HCT116 (cell line): ENCODE measurements around the gene CDH3. TPM values are rescaled to one million over a fixed set of nuclear protein-coding genes. Genes with fewer than 3 reads are reported as not detected.

Experiments used
- ATAC-seq: fragments of 200-7000 bp; cut with Tn5 transposase; 2 replicates; pipeline ENCODE4 v1.9.1; 2020; ENCODE audit warnings: mild to moderate bottlenecking, moderate library complexity
- BruUV-seq: library from RNA; stranded (reverse); fragments of 400-500 nt; replicated peaks from 2 replicates; lab custom pipeline; 2021; lab: Mats Ljungman, UMichigan
- CTCF ChIA-PET: fragments of 300-600 bp; sonication (Branson Sonifier 250); formaldehyde crosslinking; loops from one replicate; lab custom pipeline; 2021; ENCODE audit warnings: antibody characterized with exemption; lab: Charles Lee
- POLR2A ChIA-PET: fragments of 300-600, 350-600 bp; sonication (Branson Sonifier 250); formaldehyde crosslinking; loops from one replicate; lab custom pipeline; 2021; ENCODE audit warnings: antibody characterized with exemption; lab: Charles Lee
- RAD21 ChIA-PET, 2 experiments: fragments of 300-600 bp; sonication (Branson Sonifier 250); formaldehyde crosslinking; loops; one replicate each; lab custom pipeline; 2023; ENCODE audit warnings: low total read pairs in 2 of 2; ENCODE audit not compliant: uncharacterized antibody in 2 of 2, unreplicated experiment in 2 of 2, low non-redundant PET in 1 of 2; lab: Charles Lee
- DNase-seq: peaks from one replicate; pipeline ENCODE4 v3.0.0-alpha.2; 2010; ENCODE audit warnings: low read depth, low spot score
- H2AFZ ChIP-seq: fragments of 200-600 bp; shearing (Covaris generic), sonication (generic); 2 replicates; pipeline ENCODE4 v1.6.1; 2017; ENCODE audit warnings: low read depth, mixed run types, mixed read lengths, antibody characterized with exemption, low read length; ENCODE audit not compliant: poor library complexity, severe bottlenecking
- H3K27ac ChIP-seq: 2 replicates; pipeline ENCODE4 v1.5.1; 2012; ENCODE audit warnings: low read depth, low read length
- H3K27me3 ChIP-seq: fragments of 200-600 bp; sonication (generic); 2 replicates; pipeline ENCODE4 v1.6.1; 2016; ENCODE audit warnings: mixed run types, low read length, mixed read lengths; ENCODE audit not compliant: insufficient read depth
- H3K36me3 ChIP-seq, 2 experiments: fragments of 200-500 bp in 1 of 2; fragments of 200-600 bp in 1 of 2; sonication (Bioruptor generic) in 1 of 2; sonication (generic) in 1 of 2; 2 replicates each; pipeline versions ENCODE4 v1.5.1 to v1.6.1; 2014 to 2016; ENCODE audit warnings: low read length in 2 of 2, inconsistent platforms in 1 of 2, mixed read lengths in 1 of 2, mixed run types in 1 of 2; ENCODE audit not compliant: insufficient read depth in 2 of 2, control insufficient read depth in 1 of 2
- H3K4me1 ChIP-seq, 2 experiments: fragments of 200-600 bp in 1 of 2; sonication (generic) in 1 of 2; 2 replicates each; pipeline versions ENCODE4 v1.5.1 to v1.6.1; 2012 to 2017; ENCODE audit warnings: low read length in 2 of 2, inconsistent platforms in 1 of 2, mild to moderate bottlenecking in 1 of 2, mixed read lengths in 1 of 2, mixed run types in 1 of 2, moderate library complexity in 1 of 2; ENCODE audit not compliant: insufficient read depth in 2 of 2, control insufficient read depth in 1 of 2
- H3K4me2 ChIP-seq: fragments of 200-600 bp; sonication (generic); 2 replicates; pipeline ENCODE4 v1.6.1; 2017; ENCODE audit warnings: mixed run types, low read length, mixed read lengths
- H3K4me3 ChIP-seq, 2 experiments: fragments of 200-600 bp in 1 of 2; sonication (generic) in 1 of 2; replicated peaks in 1 of 2; 2 replicates each; pipeline ENCODE4 v1.5.1; 2011 to 2016; ENCODE audit warnings: low read length in 2 of 2, control low read depth in 1 of 2, low read depth in 1 of 2, mild to moderate bottlenecking in 1 of 2, mixed read lengths in 1 of 2, mixed run types in 1 of 2
- H3K79me2 ChIP-seq: fragments of 200-600 bp; sonication (generic); 2 replicates; pipeline ENCODE4 v1.6.1; 2017; ENCODE audit warnings: mild to moderate bottlenecking, mixed run types, low read length, moderate library complexity, mixed read lengths; ENCODE audit not compliant: insufficient read depth
- H3K9ac ChIP-seq: fragments of 200-600 bp; sonication (generic); 2 replicates; pipeline ENCODE4 v1.6.1; 2016; ENCODE audit warnings: low read length, mixed read lengths
- H3K9me2 ChIP-seq: fragments of 200-600 bp; sonication (generic), shearing (Covaris generic); 2 replicates; pipeline ENCODE4 v1.6.1; 2017; ENCODE audit warnings: mixed run types, mild to moderate bottlenecking, moderate library complexity; ENCODE audit not compliant: insufficient read depth
- H3K9me3 ChIP-seq, 2 experiments: fragments of 200-500 bp in 1 of 2; fragments of 200-600 bp in 1 of 2; sonication (Bioruptor generic) in 1 of 2; sonication (generic) in 1 of 2; 2 replicates each; pipeline ENCODE4 v1.6.1; 2014 to 2017; ENCODE audit warnings: low read length in 2 of 2, mixed read lengths in 2 of 2, inconsistent platforms in 1 of 2, low read depth in 1 of 2, mild to moderate bottlenecking in 1 of 2, mixed run types in 1 of 2, moderate library complexity in 1 of 2; ENCODE audit not compliant: control insufficient read depth in 1 of 2, insufficient read depth in 1 of 2
- H4K20me1 ChIP-seq: fragments of 200-600 bp; sonication (generic), shearing (Covaris generic); 2 replicates; pipeline ENCODE4 v1.6.1; 2017; ENCODE audit warnings: mixed run types, mild to moderate bottlenecking, moderate library complexity; ENCODE audit not compliant: insufficient read depth
- CBX3 ChIP-seq: IDR thresholded peaks from 2 replicates; pipeline ENCODE4 v1.6.1; 2012; ENCODE audit warnings: low read depth
- CEBPB ChIP-seq: IDR thresholded peaks from 2 replicates; pipeline ENCODE4 v1.6.1; 2012; ENCODE audit warnings: low read depth
- CTCF ChIP-seq, 3 experiments: fragments of 200-600 bp in 1 of 3; sonication (generic) in 1 of 3; IDR thresholded peaks in 2 of 3; conservative IDR thresholded peaks in 1 of 3; 2 replicates each; pipeline ENCODE4 v1.5.1; 2012 to 2017; ENCODE audit warnings: low read depth in 2 of 3, low read length in 2 of 3, antibody characterized with exemption in 1 of 3, borderline replicate concordance in 1 of 3, control low read depth in 1 of 3, mild to moderate bottlenecking in 1 of 3, mixed read lengths in 1 of 3, mixed run types in 1 of 3, moderate library complexity in 1 of 3; ENCODE audit not compliant: insufficient read depth in 1 of 3
- EGR1 ChIP-seq: IDR thresholded peaks from 2 replicates; pipeline ENCODE4 v1.6.1; 2012; ENCODE audit warnings: low read depth
- ELF1 ChIP-seq: IDR thresholded peaks from 2 replicates; pipeline ENCODE4 v1.6.1; 2012; ENCODE audit warnings: low read depth, borderline replicate concordance
- EZH2 ChIP-seq: fragments of 200-600 bp; sonication (generic); IDR thresholded peaks from 2 replicates; pipeline ENCODE4 v1.6.1; 2017; ENCODE audit warnings: antibody characterized with exemption, mixed run types
- FOSL1 ChIP-seq: IDR thresholded peaks from 2 replicates; pipeline ENCODE4 v1.6.1; 2012; ENCODE audit warnings: low read depth
- JUND ChIP-seq: IDR thresholded peaks from 2 replicates; pipeline ENCODE4 v1.6.1; 2012
- POLR2A ChIP-seq: IDR thresholded peaks from 2 replicates; pipeline ENCODE4 v1.7.0; 2011; ENCODE audit warnings: borderline replicate concordance; ENCODE audit not compliant: insufficient read depth, insufficient read length; ENCODE audit errors: extremely low read depth
- RAD21 ChIP-seq: IDR thresholded peaks from 2 replicates; pipeline ENCODE4 v1.6.1; 2012; ENCODE audit warnings: low read depth, mild to moderate bottlenecking
- SP1 ChIP-seq: IDR thresholded peaks from 2 replicates; pipeline ENCODE4 v1.6.1; 2012; ENCODE audit warnings: low read depth
- SRF ChIP-seq: IDR thresholded peaks from 2 replicates; pipeline ENCODE4 v1.6.1; 2012; ENCODE audit warnings: low read depth
- TCF7L2 ChIP-seq: IDR thresholded peaks from 2 replicates; pipeline ENCODE4 v1.7.0; 2011; ENCODE audit warnings: borderline replicate concordance, inconsistent platforms; ENCODE audit not compliant: insufficient read depth, insufficient read length; ENCODE audit errors: extremely low read depth
- YY1 ChIP-seq: IDR thresholded peaks from 2 replicates; pipeline ENCODE4 v1.6.1; 2011; ENCODE audit warnings: low read length, low read depth, moderate library complexity, mild to moderate bottlenecking; ENCODE audit not compliant: insufficient replicate concordance; ENCODE audit errors: extremely low read depth
- ZFX ChIP-seq: fragments of 450-650 bp; IDR thresholded peaks from 2 replicates; pipeline ENCODE4 v1.6.1; 2017
- ZNF274 ChIP-seq: fragments of 200-500 bp; sonication (Bioruptor generic); IDR thresholded peaks from 2 replicates; pipeline ENCODE4 v1.6.1; 2014; ENCODE audit warnings: mild to moderate bottlenecking, low read depth, low read length, inconsistent platforms
- intact Hi-C: fragments of 100-400 bp; cut with micrococcal nuclease; formaldehyde crosslinking; loops from 2 replicates; pipeline ENCODE4 v1.10.0; 2022
- total RNA-seq: library from RNA; stranded (reverse); gene quantifications from one replicate; pipeline ENCODE4 v1.2.1, GENCODE V29; 2021; ENCODE audit not compliant: unreplicated experiment
- TF ChIP-seq, protein P1 (sequence below): IDR thresholded peaks from 2 replicates; pipeline ENCODE4 v1.6.1; 2011; ENCODE audit warnings: mild to moderate bottlenecking, low read length, moderate library complexity; ENCODE audit not compliant: insufficient replicate concordance; ENCODE audit errors: extremely low read depth

CDH3 gene
- total RNA-seq, 1 experiment from 2014 or later = 94.7 TPM

GRCh38 chr16:68740628-68741346 is 95.7 kb downstream of the CDH3 start:
- Histone ChIP-seq H3K4me2 (peak overlapping the region; percentile 77), H3K9ac (no peak overlapping the region), H3K27ac (peak overlapping the region; percentile 68), H3K27me3 (no peaks in the 10 kb centered on the region), H3K9me3 (no peaks in the 10 kb centered on the region), H3K4me3 (peak overlapping the region in 1 of 2 experiments; percentile 23; a peak in 1 of 4 replicates), H3K9me2 (no peaks in the 10 kb centered on the region), H4K20me1 (no peaks in the 10 kb centered on the region), H3K4me1 (peaks cover 66 to 77% of the 10 kb centered on the region in 2 experiments), H2AFZ (no peak overlapping the region), H3K79me2 (peaks cover 53% of the 10 kb centered on the region), H3K36me3 (peaks cover 0 to 3% of the 10 kb centered on the region in 2 experiments; a peak in 1 of 4 replicates)
- ATAC-seq (no peak), DNase-seq (no peak)
- CTCF ChIA-PET = interaction anchor here (1.6 kb wide), 1 partner anchor 150 kb away, joined by 4 read pairs; no protein-coding TSS in a partner anchor
- RAD21 ChIA-PET = no interaction called here
- intact Hi-C loops = loop anchor here (5.0 kb wide), 1 partner anchor 33 kb away; no protein-coding TSS in a partner anchor
- TF ChIP-seq ELF1 (no peak), CEBPB (no peak), SP1 (no peak), CBX3 (no peak), POLR2A (no peak), ZFX (no peak)
- BruUV-seq = no TSS peak
- POLR2A ChIA-PET = interaction anchor here (0.6 kb wide), 1 partner anchor 179 kb away, joined by 3 read pairs; no protein-coding TSS in a partner anchor

DNA sequence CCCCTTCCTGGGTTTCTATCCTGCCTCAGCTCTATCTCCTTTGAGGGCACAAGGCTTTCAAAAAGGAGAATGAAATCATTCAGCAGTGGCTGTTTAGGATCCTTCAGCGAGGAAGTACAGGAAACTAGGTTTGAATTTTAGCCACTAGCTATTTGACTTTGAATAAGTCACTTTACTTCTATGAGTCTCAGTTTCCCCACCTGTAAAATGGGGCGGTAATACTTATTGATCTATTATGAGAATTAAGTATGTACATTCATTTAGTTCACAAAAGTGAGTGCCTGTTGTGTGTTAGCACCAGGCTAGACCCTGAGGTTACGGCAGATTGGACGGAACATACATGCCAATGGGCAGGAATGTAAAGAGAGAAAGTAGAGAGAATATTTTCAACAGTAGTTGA is 98.6 kb downstream of the CDH3 start:
- no peak for ATAC-seq
- RAD21 ChIA-PET = no interaction called here
- no TSS peak for BruUV-seq
- CTCF ChIA-PET = no interaction called here
- peaks cover 54% of the 10 kb centered on the region for H3K79me2 ChIP-seq
- no peak overlapping the region for H2AFZ ChIP-seq
- no peaks in the 10 kb centered on the region for H3K9me3 ChIP-seq
- H3K36me3 ChIP-seq = peaks cover 0 to 3% of the 10 kb centered on the region in 2 experiments; a peak in 1 of 4 replicates
- H3K9ac ChIP-seq = peak overlapping the region; percentile 51
- no peaks in the 10 kb centered on the region for H3K27me3 ChIP-seq
- no peak overlapping the region for H3K27ac ChIP-seq
- POLR2A ChIA-PET = interaction anchor here (0.8 kb wide), 1 partner anchor 21 kb away, joined by 3 read pairs; no protein-coding TSS in a partner anchor
- peak overlapping the region; percentile 77 for H3K4me2 ChIP-seq
- DNase-seq = no peak
- peaks cover 73 to 82% of the 10 kb centered on the region in 2 experiments for H3K4me1 ChIP-seq
- intact Hi-C loops = loop anchor here (1.0 to 5.0 kb wide), 2 partner anchors 13 to 36 kb away; no protein-coding TSS in a partner anchor
- H4K20me1 ChIP-seq = peaks cover 4% of the 10 kb centered on the region; the same call in 1 of the 2 replicates
- no peak overlapping the region; a peak in 1 of 4 replicates for H3K4me3 ChIP-seq
- no peaks in the 10 kb centered on the region for H3K9me2 ChIP-seq
- TF ChIP-seq TCF7L2 (no peak), EZH2 (no peak), EGR1 (no peak), SP1 (no peak), CTCF (IDR thresholded peaks at IDR 0.05 in 2 of 3, conservative IDR thresholded peaks at IDR 0.05 in 1 of 3; ENCODE audit: borderline replicate concordance in 1 of 3, insufficient read depth in 1 of 3, low read depth in 2 of 3, low read length in 2 of 3) (no peak), CBX3 (no peak), JUND (no peak), RAD21 (no peak), SRF (no peak), YY1 (no peak), FOSL1 (no peak), ZNF274 (no peak)
- TF ChIP-seq, protein P1, sequence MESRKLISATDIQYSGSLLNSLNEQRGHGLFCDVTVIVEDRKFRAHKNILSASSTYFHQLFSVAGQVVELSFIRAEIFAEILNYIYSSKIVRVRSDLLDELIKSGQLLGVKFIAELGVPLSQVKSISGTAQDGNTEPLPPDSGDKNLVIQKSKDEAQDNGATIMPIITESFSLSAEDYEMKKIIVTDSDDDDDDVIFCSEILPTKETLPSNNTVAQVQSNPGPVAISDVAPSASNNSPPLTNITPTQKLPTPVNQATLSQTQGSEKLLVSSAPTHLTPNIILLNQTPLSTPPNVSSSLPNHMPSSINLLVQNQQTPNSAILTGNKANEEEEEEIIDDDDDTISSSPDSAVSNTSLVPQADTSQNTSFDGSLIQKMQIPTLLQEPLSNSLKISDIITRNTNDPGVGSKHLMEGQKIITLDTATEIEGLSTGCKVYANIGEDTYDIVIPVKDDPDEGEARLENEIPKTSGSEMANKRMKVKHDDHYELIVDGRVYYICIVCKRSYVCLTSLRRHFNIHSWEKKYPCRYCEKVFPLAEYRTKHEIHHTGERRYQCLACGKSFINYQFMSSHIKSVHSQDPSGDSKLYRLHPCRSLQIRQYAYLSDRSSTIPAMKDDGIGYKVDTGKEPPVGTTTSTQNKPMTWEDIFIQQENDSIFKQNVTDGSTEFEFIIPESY = no peak
